Aorta (tissue), 5 donors: ENCODE data around the gene PSG2. TPM values are rescaled to one million over a fixed set of nuclear protein-coding genes. Genes with fewer than 3 reads are reported as not detected.
"Not testable (repeated sequence)": the region's sequence is repeated elsewhere in the genome, so short reads cannot be mapped to it uniquely, and the experiment has no call there.

Experiments
- ATAC-seq: fragments of 200-7000 bp; cut with Tn5 transposase; one replicate; pipeline ENCODE4 v1.9.1; 2022; ENCODE audit warnings: moderate library complexity; ENCODE audit not compliant: low FRiP score
- DNase-seq, 2 donors: peaks; one replicate each; pipeline ENCODE4 v3.0.0-alpha.2; 2020
- H3K27ac ChIP-seq, 2 donors: one replicate each; pipeline ENCODE4 v1.5.1; 2013; ENCODE audit warnings: low read length in 2 of 2, mild to moderate bottlenecking in 2 of 2, moderate library complexity in 2 of 2, control low read depth in 1 of 2, inconsistent platforms in 1 of 2, low read depth in 1 of 2
- H3K27me3 ChIP-seq, 2 donors: one replicate each; pipeline ENCODE4 v1.6.1; 2013; ENCODE audit warnings: control low read depth in 1 of 2, low read length in 1 of 2, mild to moderate bottlenecking in 1 of 2, moderate library complexity in 1 of 2; ENCODE audit not compliant: insufficient read depth in 2 of 2, control insufficient read depth in 1 of 2
- H3K36me3 ChIP-seq, 2 donors: one replicate each; pipeline ENCODE4 v1.6.1; 2013; ENCODE audit warnings: control low read depth in 1 of 2, low read length in 1 of 2, mild to moderate bottlenecking in 1 of 2; ENCODE audit not compliant: insufficient read depth in 2 of 2, control insufficient read depth in 1 of 2
- H3K4me1 ChIP-seq, 2 donors: one replicate each; pipeline ENCODE4 v1.6.1; 2013; ENCODE audit warnings: low read length in 2 of 2, control low read depth in 1 of 2, mild to moderate bottlenecking in 1 of 2, moderate library complexity in 1 of 2; ENCODE audit not compliant: insufficient read depth in 2 of 2, control insufficient read depth in 1 of 2
- H3K4me3 ChIP-seq, 2 donors: one replicate each; pipeline ENCODE4 v1.5.1; 2013; ENCODE audit warnings: low read length in 2 of 2, control low read depth in 1 of 2, mild to moderate bottlenecking in 1 of 2
- H3K9me3 ChIP-seq: one replicate; pipeline ENCODE4 v1.6.1; 2013; ENCODE audit warnings: mild to moderate bottlenecking, low read length; ENCODE audit not compliant: control insufficient read depth
- WGBS, 2 donors: extraction: QIAGEN DNeasy Blood & Tissue Kit; methylation state at CpG; one replicate each; pipeline ENCODE4 v1.1.7; 2013; 5-methylcytosine and 5-hydroxymethylcytosine counted together
- intact Hi-C, 2 donors: fragments of 100-400 bp; cut with DNase I; formaldehyde crosslinking; loops; one replicate each; pipeline versions ENCODE4 v1.14.2 to v1.15.0; 2022
- polyA plus RNA-seq, 2 donors: library from polyadenylated mRNA; stranded (reverse); fragments of 200-250 nt; gene quantifications; one replicate each; pipeline ENCODE4 v1.2.3, GENCODE V29; 2013
- total RNA-seq, 2 donors: library from RNA; stranded (reverse); fragmentation: NEBNext Ultra II Directional; extraction: Animal tissue kit (Norgen Biotek cat#: 25700); gene quantifications; one replicate each; pipeline ENCODE4 v1.2.1, GENCODE V29; 2021
- donor health status: healthy with polysubstance abuse.
- donor health status: Bipolar disorder and iron deficiency.
- donor health status: DM: no; HTN: no; CAD: no.
- donor health status: DM: no; HTN: no; CAD: no.
- donor health status: DM: yes; HTN: yes; CAD: no.

PSG2 gene
- total and polyA plus RNA-seq, 4 donors, result not detected

- intact Hi-C loops, H3K9me3 ChIP-seq, H3K4me1 ChIP-seq, H3K27me3 ChIP-seq, ATAC-seq, H3K27ac ChIP-seq, H3K36me3 ChIP-seq, DNase-seq, H3K4me3 ChIP-seq: not testable (repeated sequence)
- 45 to 56% methylated on average over 4 of the region's 4 CpGs for WGBS, 2 donors
Observed at GRCh38 chr19:43022098-43022497, 60.4 kb downstream of the PSG2 start.

- ATAC-seq, H3K36me3 ChIP-seq, intact Hi-C loops, H3K4me1 ChIP-seq, H3K27me3 ChIP-seq, H3K27ac ChIP-seq, DNase-seq, H3K4me3 ChIP-seq, H3K9me3 ChIP-seq: not testable (repeated sequence)
- WGBS, 2 donors, result 60 to 69% methylated on average over 4 of the region's 4 CpGs
Observed at GRCh38 chr19:43021629-43022028, 60.9 kb downstream of the PSG2 start.

- H3K4me1 ChIP-seq, ATAC-seq, intact Hi-C loops, DNase-seq, H3K27ac ChIP-seq, H3K27me3 ChIP-seq, H3K4me3 ChIP-seq, H3K36me3 ChIP-seq, H3K9me3 ChIP-seq: not testable (repeated sequence)
Observed at GRCh38 chr19:43019588-43019987, 62.9 kb downstream of the PSG2 start.

Other genes with a start within 250 kb of the PSG2 start
- not detected for gene PSG1, start 203.0 kb downstream of the PSG2 start, total RNA-seq
- not detected for gene PSG1, start 203.0 kb downstream of the PSG2 start, polyA plus RNA-seq
- not detected for gene PSG6, start 164.8 kb downstream of the PSG2 start, total RNA-seq
- gene PSG6, start 164.8 kb downstream of the PSG2 start, polyA plus RNA-seq, result not detected
- not detected for gene PSG7, start 145.5 kb downstream of the PSG2 start, total RNA-seq
- gene PSG7, start 145.5 kb downstream of the PSG2 start, polyA plus RNA-seq, result not detected
- not detected for gene PSG11, start 56.2 kb downstream of the PSG2 start, total RNA-seq
- not detected for gene PSG11, start 56.2 kb downstream of the PSG2 start, polyA plus RNA-seq
- not detected for gene PSG5, start 103.8 kb upstream of the PSG2 start, total RNA-seq
- not detected for gene PSG5, start 103.8 kb upstream of the PSG2 start, polyA plus RNA-seq
- not detected for gene PSG4, start 122.9 kb upstream of the PSG2 start, total RNA-seq
- not detected for gene PSG4, start 122.9 kb upstream of the PSG2 start, polyA plus RNA-seq
- not detected for gene PSG9, start 186.8 kb upstream of the PSG2 start, total RNA-seq
- gene PSG9, start 186.8 kb upstream of the PSG2 start, polyA plus RNA-seq, result not detected